Stimulated activated CD8-positive, alpha-beta memory T cell treated with anti-CD3 and anti-CD28 coated beads, Interleukin-4, amount 100 ng/mL, for 48 hours (primary cell): ENCODE results near the gene KIF17.
"Not testable (repeated sequence)": the region's sequence is repeated elsewhere in the genome, so short reads cannot be mapped to it uniquely, and the experiment has no call there.

Experiments used
- DNase-seq: peaks from one replicate; pipeline ENCODE4 v3.0.0-alpha.2; 2020

KIF17 gene

DNA sequence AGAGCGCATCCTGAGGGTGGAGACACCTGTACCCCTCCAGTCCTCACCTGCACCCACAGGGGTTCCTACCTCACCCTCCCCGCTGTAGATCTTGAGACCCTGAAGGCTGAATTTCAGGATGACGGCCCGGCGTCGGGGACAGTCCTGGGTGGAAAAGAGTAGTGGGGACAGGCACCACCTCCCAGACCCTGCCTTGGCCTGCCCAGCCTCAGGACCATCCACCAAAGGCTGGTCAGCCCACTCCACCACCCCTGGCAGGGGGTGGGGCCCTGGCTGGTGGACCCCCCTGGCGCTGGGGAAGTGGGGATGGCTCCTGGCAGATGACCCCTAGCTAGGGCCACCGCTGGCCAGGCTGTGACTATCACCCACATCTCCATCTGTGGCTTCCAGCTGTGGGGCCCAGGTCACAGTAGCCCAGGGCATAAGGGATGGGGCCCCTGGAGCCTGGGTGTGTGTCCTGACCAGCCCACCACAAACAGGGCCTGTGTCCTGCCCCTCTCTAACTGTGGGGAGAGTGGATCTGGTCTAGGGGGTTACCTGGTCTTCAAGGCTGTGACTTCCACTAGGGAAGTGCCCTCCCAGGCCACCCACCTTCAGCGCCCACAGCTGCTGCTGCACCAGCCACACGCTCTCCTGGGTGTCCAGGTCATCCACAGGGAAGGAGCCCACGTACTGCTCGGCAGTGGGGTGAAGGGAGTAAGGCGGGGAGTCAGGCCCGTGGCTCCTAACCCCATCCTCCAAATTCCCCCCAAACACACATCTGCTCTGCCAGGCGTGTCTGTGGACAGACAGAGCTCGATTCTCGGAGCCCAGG, 9.3 kb upstream of the KIF17 start:
- peak; percentile 12 for DNase-seq

DNA sequence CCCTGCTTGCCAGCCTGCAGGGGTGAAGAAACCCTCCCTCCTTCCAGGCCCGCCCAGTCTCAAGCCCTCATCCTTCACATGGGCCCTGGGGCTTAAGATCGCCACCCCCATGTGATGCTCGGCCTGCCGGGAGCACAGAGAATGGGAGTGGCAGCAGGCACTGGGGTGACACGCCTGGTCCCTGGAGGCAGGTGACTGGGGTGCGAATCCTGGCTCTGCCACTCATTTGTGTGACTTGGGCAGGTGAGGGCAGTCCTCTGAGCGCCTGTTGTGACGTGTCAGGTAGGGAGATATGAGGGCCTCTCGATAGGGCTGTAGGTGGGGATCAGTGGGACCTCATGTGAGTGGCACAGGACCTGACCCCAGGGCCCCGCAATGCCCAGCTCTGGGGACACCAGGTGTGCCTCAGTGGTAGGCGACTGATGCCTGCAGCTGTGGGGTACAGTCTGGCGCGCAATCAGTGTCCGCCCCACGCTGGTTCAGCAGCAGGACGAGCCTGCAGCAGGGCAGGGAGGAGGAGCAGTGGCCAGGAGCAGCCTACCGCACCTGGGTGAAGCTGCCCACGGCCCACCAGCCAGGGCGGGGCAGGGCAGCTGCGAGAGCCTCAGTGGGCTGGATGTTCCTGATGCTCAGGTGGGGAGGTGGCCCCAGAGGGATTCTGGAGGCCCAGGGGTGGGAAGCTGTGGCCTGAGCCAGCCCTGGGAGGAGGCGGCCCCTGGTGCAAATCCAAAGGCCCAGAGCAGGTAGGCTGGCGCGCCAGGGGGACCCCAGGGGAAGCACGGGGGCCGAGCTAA, 8.5 kb upstream of the KIF17 start:
- DNase-seq, result peak; percentile 19

DNA sequence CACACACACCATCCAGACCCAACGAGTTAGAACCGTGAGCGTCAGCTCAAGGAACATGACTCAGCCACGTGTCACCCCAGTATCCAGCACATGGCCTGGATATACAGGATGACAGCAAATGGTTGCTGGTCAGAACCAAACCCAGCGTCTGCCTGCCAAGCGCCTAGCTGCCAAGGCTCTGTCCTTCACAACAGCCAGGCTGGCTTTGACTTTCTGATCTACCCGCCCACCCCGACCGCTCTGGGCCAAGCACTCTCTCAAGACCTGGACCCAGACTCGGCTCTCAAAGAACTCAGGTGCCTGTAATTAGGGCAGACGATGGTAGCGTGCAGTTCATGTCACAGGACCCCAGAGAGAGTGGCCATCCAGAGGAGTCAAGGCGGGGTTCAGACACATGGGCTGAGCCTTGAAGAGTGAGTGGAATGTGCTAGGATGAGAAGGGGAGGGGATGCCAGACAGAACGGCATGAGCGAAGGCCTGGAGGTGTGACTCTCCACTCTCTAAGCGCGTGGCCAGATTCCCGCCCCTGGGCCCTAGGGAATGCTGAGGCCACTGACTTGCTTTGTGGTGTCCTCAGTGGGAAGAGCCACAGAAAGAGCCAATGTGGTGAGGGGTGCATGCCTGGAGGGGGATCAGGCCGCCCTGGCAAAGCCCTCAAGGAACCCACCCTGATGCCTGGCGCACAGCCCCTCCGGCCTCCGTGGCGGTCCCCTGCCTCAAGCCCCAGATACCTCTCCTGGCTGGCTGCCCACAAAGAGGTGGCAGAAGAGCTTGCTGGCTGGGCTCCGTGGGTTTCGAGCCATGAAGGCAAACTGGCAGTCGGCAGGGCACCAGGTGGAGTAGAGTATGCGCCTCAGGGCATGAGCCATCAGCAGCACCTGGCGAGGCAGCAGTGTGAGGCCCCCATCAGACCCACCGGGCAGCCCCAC, 7.6 kb upstream of the KIF17 start:
- peak; percentile 19 for DNase-seq

DNA sequence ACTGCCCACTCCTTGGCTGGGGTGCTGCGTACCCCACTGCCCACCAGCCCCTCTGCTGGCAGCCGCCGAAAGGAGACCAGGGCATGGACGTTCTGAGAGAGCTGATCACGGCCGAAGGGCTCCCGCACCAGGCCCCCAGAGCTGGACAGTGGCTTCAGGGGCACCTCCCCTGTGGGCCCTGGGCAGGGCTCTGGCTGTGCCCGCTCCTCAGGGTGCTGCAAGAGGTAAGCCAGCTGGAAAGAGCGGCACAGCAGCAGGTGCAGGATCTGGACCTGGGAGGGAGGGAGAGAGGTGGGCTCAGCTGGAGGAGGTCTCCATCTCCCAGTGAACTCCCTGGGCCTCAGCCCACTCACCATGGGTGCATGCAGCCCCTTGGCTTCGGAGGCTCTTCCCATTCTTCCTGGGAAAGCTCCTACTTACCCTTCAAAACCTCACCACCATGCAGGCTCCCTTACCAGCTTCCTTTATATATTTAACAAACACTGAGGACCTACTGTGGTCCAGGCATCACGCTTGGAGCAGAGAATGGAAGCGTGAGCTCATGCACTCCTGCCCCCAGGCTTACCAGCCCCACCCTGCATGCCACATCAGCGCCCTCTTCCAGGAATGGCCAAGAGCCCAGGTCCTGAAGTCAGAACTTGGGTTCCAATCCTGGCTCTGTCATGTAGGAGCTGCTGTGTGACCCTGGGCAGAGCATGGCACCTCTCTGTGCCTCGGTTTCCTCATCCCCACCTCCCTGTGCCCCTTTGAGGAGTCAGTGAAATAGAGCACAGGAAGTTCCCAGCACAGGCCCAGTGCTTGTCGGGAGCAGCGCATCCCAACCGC, 6.8 kb upstream of the KIF17 start:
- DNase-seq, result peak; percentile 19

DNA sequence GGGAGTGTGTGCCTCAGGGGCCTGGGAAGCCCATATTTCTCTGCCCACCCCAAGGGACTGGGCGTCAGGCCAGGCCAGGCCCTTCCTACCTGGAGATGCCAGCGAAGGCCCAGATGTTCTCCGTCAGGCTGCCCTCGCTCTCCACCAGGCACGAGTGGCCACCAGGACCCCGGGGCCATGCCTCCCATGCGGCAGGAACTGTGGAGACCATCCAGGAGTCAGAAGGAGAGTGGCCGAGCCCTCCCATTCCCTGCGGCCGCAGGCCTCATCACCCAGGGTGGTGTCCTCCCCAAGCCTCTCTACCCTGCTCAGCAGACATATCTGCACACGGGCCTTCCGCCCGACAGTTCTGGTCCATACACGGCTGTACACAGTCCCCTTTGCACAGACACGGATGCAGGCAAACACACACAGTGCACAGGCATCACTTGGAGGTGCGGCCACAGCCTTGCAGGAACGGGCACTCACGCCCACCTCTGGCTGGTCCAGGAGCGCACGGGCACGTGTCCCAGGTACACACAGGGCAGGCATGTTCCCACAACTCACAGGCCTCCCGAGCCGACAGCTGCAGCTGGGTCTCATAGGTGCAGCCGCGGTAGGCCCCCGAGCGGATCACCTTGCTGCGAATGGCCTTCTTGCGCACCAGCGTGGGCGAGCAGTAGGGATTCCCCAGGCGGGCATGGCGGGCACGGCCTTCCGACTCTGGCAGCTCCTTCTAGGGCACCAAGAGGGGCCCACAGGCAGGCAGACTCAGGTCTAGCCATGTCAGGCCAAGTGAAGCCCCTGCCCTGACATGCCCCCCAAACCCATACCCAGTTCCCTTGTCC, 5.9 kb upstream of the KIF17 start:
- peak; percentile 19 for DNase-seq

DNA sequence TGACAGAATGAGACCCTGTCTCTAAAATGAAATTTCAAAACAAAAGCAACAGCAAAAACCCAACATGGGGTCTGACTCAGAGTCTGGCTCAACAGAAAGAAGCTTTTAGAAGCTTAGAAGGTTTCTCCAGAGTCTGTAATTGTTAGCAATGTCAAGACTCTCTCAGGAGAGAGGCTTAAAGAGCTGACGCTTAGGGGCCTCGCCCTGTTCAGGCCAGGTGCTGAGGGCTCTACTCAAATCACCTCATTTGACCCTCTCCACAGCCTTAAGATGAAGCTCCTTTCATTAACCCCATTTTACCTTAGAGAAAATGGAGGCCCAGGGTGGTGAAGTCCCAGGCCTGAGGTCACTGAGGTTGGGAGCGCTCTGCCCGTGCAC, 5.3 kb upstream of the KIF17 start:
- DNase-seq, result no peak

DNA sequence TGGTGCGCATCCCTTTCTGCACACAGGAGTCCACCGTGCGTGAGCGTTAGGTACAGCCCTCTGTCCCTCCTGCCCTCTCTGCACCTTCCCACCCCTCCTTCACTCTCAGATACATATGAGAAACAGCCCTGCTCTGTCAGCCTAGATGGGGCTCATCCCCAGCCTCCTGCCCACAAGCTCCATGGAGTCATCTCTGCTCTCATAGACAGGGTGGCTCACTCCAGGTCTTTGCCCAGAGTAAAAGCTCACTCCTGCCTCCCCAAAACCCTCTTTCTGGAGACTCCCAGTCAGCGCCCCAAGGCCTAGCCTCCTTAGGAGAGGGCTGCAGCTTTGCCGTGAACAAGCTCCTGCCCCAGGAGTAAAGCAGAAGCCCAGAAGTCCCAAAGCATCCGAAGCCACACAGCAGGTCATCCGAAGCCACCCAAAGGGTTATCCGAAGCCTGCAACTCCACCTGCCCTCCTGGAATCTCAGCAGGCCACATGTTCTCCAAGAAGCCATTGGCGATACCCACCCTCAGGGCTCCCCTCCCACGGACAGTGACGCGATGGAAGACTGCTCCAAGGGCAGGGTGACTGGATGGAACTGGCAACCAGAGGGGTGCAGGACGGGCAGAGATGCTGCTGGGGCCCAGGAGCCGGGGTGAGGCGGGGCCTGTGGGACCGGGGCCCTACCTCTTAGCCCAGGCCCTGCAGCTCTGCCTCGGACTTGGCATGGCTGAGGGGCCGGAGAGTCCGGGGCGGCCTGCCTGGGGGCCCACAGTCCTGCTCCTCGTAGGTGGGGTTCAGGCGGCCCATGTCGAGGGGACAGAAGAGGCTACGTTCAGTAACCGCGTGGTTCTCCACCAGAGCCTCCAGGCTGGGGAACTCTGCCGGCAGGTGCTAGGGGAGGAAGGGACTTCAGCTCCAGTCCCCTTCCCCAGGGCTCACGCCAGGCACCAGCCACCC, 3.6 kb upstream of the KIF17 start:
- DNase-seq, result no peak

DNA sequence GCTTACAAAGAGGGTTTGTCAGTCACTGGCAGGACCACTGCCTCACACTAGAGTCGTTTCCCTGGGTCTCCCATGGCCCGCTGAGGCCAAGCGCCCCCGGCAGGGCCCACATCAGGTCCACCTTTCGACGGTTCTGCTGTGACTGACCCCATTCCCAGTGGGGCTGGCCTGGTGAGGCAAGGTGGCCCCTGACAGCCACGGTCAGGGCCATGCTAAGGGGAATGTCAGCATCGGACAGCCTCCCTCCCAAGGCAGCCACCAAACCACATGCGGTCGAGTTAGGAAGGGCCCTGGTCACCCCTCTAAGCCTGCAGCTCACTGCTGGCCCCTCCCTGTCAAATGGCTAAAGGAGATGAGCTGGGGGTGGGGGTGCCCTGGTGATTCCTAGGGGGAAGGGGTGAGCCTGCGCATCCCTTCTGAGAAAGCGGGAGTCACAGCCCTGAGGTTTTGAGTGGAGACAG, 2.9 kb upstream of the KIF17 start:
- no peak for DNase-seq

DNA sequence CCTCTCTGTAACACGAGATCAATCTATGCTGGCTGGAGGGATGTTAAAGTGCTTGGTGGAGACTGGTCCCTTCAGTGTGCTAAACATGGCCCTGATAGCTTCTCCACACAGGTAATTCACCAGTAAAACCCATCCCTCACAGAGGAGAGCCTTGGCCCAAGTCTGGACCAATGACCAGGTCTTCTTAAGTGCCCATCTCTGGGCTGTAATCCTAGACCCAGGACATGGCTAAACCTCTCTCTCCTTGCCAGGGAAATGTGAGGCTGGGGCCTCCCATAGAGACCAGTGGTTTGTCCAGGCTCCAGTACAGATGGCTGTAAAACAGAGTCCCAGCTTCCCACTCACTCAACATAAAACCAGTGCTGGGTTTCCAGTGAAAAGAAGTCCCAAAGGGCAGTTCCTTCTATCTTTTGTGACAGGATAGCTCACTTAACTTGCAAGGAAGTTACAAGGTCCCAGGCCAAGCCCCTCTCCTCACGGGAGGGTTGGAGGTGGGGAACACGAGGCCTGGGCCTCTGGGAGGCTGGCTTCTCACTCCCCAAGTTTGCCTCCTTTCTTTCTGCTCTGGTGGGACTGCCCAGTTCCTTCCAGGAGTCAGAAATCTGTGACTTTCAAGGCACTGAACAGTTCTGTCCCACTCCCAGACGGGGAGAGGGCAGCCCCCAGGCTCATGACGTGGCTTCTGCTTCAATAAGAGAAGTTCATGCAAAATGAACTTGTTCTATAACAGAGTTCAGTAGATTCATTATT, 2.2 kb upstream of the KIF17 start:
- DNase-seq, result no peak

DNA sequence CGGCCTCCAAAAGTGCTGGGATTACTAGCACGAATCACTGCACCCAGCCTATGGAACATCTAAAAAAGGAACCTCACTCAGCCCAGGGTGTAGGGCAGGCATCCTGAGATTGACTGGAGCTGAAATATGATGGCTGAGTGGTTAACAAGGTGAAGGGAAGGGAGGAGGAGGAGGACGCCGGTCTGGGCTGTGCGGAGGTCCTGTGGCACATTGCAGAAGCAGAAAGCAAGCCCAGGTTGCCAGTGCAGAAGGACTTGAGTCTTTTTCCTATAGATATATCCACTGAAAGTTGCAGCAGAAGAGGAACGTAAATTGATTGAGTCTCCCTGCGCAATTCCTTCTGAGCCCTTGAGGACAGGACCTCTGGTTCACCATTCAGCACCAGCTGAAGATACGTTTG, 1.5 kb upstream of the KIF17 start:
- no peak for DNase-seq

DNA sequence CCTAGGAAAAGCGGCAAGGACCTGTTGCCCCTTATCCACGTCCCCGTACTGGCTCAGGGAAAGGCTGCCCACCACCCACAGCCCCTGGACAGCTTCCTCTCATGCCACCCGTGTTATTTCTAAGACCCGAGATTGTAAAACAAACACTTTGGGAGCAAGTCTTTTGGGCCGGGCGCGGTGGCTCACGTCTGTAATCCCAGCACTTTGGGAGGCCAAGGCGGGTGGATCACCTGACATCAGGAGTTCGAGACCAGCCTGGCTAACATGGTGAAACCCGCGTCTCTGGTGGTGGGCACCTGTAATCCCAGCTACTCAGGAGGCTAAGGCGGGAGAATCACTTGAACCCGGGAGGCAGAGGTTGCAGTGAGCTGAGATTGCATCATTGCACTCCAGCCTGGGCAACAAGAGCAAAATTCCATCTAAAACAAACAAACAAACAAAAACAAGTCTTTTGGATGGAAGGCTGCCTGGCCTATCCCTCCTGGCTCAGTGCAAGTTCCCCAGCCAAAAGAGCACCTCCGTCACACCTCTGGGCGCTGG, 606 bp upstream of the KIF17 start:
- DNase-seq, result not testable (repeated sequence)

DNA sequence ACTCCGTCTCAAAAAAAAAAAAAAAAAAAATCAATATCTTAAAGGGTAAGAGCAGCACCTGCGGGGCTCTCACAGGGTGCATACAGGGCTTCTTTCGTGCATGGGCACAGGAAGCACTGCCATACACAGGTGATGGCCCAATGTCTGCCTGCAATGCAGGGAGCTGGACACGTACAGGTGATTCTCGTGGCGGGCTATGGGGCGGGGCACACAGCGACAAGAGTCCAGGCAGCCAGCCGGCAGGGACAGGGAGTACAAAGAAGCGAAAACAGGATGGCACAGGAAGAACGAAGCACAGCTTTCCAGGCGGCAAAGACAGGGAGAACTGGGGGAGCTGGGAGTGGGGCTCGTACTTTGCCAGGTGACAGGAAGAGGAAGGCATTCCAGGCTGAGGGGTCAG, 1.6 kb downstream of the KIF17 start:
- no peak for DNase-seq

DNA sequence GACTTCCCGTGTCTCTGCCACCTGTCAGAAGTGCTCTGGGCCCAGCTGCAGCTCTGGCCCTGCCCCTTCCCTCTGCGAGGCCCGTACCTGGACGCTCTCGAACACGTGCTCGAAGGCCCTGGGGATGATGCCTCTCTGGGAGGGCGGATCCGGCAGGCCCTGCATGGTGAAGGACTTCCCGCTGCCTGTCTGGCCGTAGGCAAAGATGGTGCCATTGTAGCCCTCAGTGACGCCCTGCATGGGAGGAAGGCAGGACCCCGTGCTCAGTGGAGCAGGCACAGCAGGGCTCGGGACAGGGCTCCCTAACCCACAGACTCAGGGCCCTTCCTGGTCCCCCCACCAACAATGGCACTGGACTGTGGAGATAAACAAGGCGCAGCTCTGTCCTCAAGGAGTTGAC, 2.4 kb downstream of the KIF17 start:
- no peak for DNase-seq

DNA sequence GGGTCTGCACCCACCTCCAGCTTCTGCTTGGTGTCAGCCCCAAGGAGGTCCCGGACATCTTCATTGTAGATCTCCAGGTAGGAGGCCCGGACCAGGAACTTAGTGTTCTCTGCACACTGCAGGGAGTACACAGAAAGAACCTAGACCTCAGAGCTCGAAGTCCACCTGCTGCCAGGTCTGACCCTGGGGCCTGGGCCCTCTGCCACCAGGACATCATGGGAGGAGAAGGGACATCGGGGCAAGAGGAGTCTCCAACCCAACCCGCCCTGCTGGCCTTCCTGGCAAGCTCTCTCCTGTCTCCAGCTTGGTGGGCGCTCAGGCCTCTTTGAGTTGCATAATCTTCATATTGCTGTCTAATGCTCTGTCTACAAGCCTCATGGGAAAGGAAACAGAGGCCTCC, 4.4 kb downstream of the KIF17 start:
- no peak for DNase-seq

DNA sequence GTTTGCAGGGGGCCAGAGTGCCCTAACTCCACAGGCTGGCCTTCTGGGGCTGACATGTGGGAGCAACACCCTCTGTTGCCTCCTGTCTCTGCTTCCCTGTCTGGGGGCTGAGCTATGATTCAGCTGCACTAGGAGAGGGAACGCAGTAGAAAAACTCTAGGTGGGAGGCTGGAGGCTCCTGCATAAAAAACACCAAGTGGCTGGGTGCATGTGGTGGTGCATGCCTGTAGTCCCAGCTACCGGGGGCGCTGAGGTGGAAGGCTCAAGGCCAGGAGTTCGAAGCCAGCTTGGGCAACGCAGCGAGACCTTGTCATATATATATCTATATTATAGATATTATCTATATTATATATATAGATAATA, 5.6 kb downstream of the KIF17 start:
- no peak for DNase-seq

DNA sequence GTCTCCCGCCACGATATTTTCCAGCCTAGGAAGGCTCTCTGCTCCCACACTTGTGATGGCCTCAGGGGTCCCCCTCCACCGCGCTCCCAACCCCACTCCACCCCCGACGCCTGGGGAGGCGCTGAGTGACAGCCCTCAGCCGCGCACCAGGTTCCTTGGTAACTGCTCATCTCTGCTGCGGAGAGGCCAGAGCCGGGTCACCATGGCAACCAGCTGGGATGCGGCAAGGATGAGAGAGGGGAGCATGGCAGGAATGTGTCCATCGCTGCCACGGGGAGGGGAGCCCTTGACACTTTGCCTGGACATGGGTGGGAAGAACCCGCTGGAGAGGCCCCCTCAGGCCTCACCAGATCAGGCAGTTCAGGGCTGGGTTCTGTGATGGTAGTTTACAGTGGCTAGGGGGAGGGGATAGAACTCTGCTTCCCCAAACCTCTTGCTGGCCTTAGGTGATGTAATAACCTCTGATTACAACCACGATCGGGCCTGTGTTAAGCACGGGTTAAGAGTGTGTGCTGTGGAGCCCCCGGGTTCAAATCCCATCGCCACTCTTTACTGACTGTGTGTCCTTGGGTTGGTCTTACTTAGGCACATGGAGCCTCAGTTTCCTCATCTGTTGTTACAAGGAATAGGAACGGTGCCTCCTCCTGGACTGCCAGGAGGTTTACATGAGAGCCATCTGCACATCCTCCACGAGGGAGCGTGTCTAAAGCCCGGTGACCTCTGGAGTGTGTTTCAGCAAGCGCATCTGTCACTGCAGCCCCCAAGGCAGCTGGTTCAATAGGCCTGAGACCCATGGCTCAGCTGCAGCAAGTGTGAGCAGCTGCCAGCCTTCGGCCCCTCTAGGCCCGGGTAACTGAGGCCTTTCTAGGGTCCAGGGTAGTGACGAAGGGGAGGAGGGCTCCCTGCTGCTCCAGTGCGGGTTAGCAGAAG, 6.3 kb downstream of the KIF17 start:
- DNase-seq, result no peak

DNA sequence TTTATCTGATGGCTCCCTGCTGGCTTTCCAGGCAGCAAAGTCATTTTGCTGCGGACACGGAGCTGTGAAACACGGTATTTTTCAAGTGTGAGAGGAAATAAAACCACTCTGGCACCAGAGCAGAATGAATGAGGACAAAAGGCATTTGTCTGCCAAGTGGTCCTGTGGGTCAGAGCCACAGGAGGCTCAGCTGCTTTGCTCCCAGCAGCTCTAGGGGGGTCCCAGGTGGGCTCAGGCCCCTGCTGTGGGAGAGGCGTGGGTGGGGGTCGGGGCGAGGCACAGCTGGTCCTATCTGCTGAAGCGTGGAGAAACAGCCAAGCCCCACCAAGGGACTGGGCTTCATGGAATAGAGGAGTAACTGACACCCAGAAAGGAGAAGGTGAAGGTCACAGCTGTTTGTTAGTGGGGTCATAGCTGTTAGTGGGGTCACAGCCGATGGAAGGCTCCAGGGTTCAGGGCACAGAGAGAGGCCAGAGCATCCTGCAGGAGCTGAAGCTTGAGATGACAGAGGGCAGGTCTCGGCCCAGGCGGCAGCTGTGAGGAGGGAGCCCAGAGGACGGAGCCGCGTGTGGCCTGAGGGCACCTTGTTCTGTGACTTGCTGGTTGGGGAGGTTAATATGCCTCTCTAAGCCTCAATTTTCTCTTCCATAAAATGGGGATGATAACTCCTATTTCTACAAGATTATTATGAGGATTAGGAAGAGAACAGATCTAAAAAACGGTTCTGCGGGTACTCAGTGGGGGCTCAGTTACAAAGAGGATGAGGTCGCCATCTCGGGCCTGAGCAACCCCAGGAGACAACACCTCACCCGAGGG, 7.1 kb downstream of the KIF17 start:
- DNase-seq, result no peak
